Activated CD4-positive, alpha-beta T cell treated with anti-CD3 and anti-CD28 coated beads for 36 hours (primary cell): ENCODE data around the gene DTX4. TPM values are rescaled to one million over a fixed set of nuclear protein-coding genes. Genes with fewer than 3 reads are reported as not detected.

Experiments
- ATAC-seq: fragments of 200-7000 bp; cut with Tn5 transposase; one replicate; pipeline ENCODE4 v1.10.0; 2021; ENCODE audit warnings: mild to moderate bottlenecking, moderate library complexity
- CTCF ChIA-PET: fragments of 350-600 bp; sonication (Branson Sonifier 250); formaldehyde crosslinking; loops from one replicate; lab custom pipeline; 2021; ENCODE audit warnings: antibody characterized with exemption; lab: Charles Lee
- POLR2A ChIA-PET: fragments of 350-600 bp; sonication (Branson Sonifier 250); formaldehyde crosslinking; loops from one replicate; lab custom pipeline; 2021; ENCODE audit warnings: antibody characterized with exemption, inconsistent platforms; lab: Charles Lee
- DNase-seq: peaks from one replicate; pipeline ENCODE4 v3.0.0-alpha.2; 2020
- H3K27ac Mint-ChIP-seq: one replicate; pipeline ENCODE4 v1.8.0; 2021; ENCODE audit warnings: mixed read lengths
- H3K27me3 Mint-ChIP-seq: one replicate; pipeline ENCODE4 v1.8.0; 2021; ENCODE audit warnings: mixed read lengths
- H3K36me3 Mint-ChIP-seq: one replicate; pipeline ENCODE4 v1.8.0; 2021; ENCODE audit warnings: low read depth, mixed read lengths
- H3K4me1 Mint-ChIP-seq: one replicate; pipeline ENCODE4 v1.8.0; 2021; ENCODE audit warnings: mixed read lengths
- H3K4me3 Mint-ChIP-seq: one replicate; pipeline ENCODE4 v1.8.0; 2021; ENCODE audit warnings: mild to moderate bottlenecking, moderate library complexity, mixed read lengths
- H3K9me3 Mint-ChIP-seq: one replicate; pipeline ENCODE4 v1.8.0; 2021; ENCODE audit warnings: low read depth, mixed read lengths
- intact Hi-C, 2 experiments: fragments of 100-400 bp; cut with DNase I in 1 of 2; cut with micrococcal nuclease in 1 of 2; formaldehyde crosslinking; loops; one replicate each; pipeline versions ENCODE4 v1.14.2 to v1.15.1; 2022 to 2024; cut with DNase I, micrococcal nuclease
- total RNA-seq, 2 experiments: library from RNA; stranded (reverse); gene quantifications; one replicate each; pipeline ENCODE4 v1.2.3, GENCODE V29; 2021

The DTX4 gene
- total RNA-seq, 2 experiments from 2014 or later = 0.07 to 0.11 TPM

DNA sequence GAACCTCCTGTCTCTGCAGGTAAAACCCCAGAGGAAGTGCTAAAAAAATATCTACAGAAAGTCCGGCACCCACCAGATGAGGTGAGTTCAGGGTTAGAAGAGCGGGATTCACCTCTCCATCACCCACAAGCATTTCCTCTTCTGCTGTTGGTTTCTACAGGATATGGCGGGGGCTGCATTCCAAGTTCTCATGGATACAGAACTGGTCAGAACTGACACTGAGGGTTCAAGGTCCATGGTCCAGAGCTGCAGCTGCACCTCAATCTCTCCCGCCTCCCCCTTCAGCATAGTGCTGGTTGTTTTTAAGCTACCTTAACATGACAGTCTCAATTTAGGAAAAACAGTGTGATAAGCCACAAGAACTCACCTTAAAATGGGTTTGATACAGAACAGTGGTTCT, 19.2 kb downstream of the DTX4 start:
- no peak for ATAC-seq
- H3K36me3 Mint-ChIP-seq = peaks cover 2% of the 10 kb centered on the region
- no peaks in the 10 kb centered on the region for H3K27me3 Mint-ChIP-seq
- H3K4me3 Mint-ChIP-seq = no peak overlapping the region
- intact Hi-C loops = no loop called here
- no peaks in the 10 kb centered on the region for H3K4me1 Mint-ChIP-seq
- ChIA-PET CTCF (interaction anchor here (3.3 kb wide), 1 partner anchor 19 kb away, joined by 16 read pairs; the partner anchor contains the start of gene DTX4), POLR2A (no interaction called here)
- no peak overlapping the region for H3K27ac Mint-ChIP-seq
- no peak for DNase-seq
- no peaks in the 10 kb centered on the region for H3K9me3 Mint-ChIP-seq

DNA sequence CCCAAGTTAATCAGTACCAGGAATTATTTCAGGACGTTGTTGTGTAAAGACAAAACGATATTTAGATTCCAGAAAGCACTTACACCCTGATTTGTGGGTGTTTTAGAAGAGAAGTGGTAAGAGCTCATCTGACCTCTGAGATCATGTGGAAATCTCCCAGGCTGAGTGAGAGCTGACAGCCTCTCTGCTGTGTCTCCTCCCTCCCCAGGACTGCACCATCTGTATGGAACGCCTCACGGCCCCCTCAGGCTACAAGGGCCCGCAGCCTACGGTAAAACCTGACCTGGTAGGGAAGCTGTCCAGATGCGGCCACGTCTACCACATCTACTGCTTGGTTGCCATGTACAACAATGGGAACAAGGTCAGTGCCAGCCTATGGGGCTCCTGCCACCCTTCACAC, 20.0 kb downstream of the DTX4 start:
- Mint-ChIP-seq H3K4me1 (no peaks in the 10 kb centered on the region), H3K9me3 (no peaks in the 10 kb centered on the region), H3K27ac (no peak overlapping the region), H3K4me3 (no peak overlapping the region), H3K36me3 (peaks cover 2% of the 10 kb centered on the region), H3K27me3 (no peaks in the 10 kb centered on the region)
- ATAC-seq (no peak), DNase-seq (no peak)
- POLR2A ChIA-PET = no interaction called here
- intact Hi-C loops = no loop called here
- CTCF ChIA-PET = interaction anchor here (1.5 to 3.3 kb wide), 2 partner anchors 20 to 34 kb away, joined by 6 to 16 read pairs; partner anchors contain the start of gene DTX4

- no peak for DNase-seq
- Mint-ChIP-seq H3K36me3 (peaks cover 2% of the 10 kb centered on the region), H3K4me1 (no peaks in the 10 kb centered on the region), H3K27me3 (no peaks in the 10 kb centered on the region), H3K27ac (no peak overlapping the region), H3K4me3 (no peak overlapping the region), H3K9me3 (no peaks in the 10 kb centered on the region)
- intact Hi-C loops = no loop called here
- ChIA-PET POLR2A (no interaction called here), CTCF (interaction anchor here (0.7 to 3.3 kb wide), 3 partner anchors 20 to 1834 kb away, joined by 3 to 16 read pairs (median 6); partner anchors contain the start of gene DTX4)
- no peak for ATAC-seq
Measured at GRCh38 chr11:59192446-59193020, 20.6 kb downstream of the DTX4 start.

GRCh38 chr11:59193587-59194130, 21.7 kb downstream of the DTX4 start:
- Mint-ChIP-seq H3K9me3 (no peaks in the 10 kb centered on the region), H3K36me3 (peaks cover under 1% of the 10 kb centered on the region), H3K4me1 (no peaks in the 10 kb centered on the region), H3K27me3 (no peaks in the 10 kb centered on the region), H3K27ac (no peak overlapping the region), H3K4me3 (no peak overlapping the region)
- ChIA-PET POLR2A (interaction anchor here (0.6 kb wide), 1 partner anchor 50 kb away, joined by 4 read pairs; no protein-coding TSS in a partner anchor), CTCF (interaction anchor here (0.7 to 3.9 kb wide), 6 partner anchors 8 to 98 kb away, joined by 3 to 24 read pairs (median 4); partner anchors contain the start of gene DTX4)
- ATAC-seq = no peak
- intact Hi-C loops = no loop called here
- DNase-seq = no peak

DNA sequence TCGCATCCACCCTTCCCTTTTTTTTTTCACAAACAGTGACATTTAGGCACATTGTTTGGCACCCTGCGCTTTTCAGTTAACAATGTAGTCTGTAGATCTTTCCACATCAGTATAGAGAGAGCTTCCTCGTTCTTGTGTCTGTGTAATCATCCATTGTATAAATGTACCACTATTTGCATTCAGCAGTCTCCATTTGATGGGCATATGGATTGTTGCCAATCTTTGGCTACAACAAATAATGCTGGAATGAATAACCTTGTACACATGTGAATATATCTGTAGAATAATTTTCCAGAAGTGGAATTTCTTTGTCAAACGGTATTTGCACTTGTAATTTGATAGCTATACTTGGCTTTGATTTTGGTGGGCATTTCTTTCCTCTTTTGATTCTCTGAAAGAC, 23.7 kb downstream of the DTX4 start:
- POLR2A ChIA-PET = no interaction called here
- no peaks in the 10 kb centered on the region for H3K36me3 Mint-ChIP-seq
- H3K27me3 Mint-ChIP-seq = no peaks in the 10 kb centered on the region
- no peak for DNase-seq
- no peaks in the 10 kb centered on the region for H3K9me3 Mint-ChIP-seq
- CTCF ChIA-PET = interaction anchor here (3.9 kb wide), 1 partner anchor 10 kb away, joined by 24 read pairs; no protein-coding TSS in a partner anchor
- intact Hi-C loops = no loop called here
- no peak for ATAC-seq
- no peak overlapping the region for H3K27ac Mint-ChIP-seq
- H3K4me1 Mint-ChIP-seq = peaks cover 13% of the 10 kb centered on the region
- H3K4me3 Mint-ChIP-seq = no peak overlapping the region

- no peaks in the 10 kb centered on the region for H3K9me3 Mint-ChIP-seq
- DNase-seq (no peak), ATAC-seq (no peak)
- H3K4me1 Mint-ChIP-seq = peaks cover 16% of the 10 kb centered on the region
- intact Hi-C loops = no loop called here
- ChIA-PET CTCF (interaction anchor here (3.9 kb wide), 1 partner anchor 11 kb away, joined by 24 read pairs; no protein-coding TSS in a partner anchor), POLR2A (no interaction called here)
- H3K4me3 Mint-ChIP-seq = no peak overlapping the region
- H3K27me3 Mint-ChIP-seq = peaks cover 1% of the 10 kb centered on the region
- H3K27ac Mint-ChIP-seq = no peak overlapping the region
- peaks cover under 1% of the 10 kb centered on the region for H3K36me3 Mint-ChIP-seq
Measured at GRCh38 chr11:59196777-59197176, 24.8 kb downstream of the DTX4 start.

- Mint-ChIP-seq H3K4me3 (no peak overlapping the region), H3K27me3 (peaks cover 2% of the 10 kb centered on the region), H3K4me1 (peaks cover 16% of the 10 kb centered on the region), H3K36me3 (peaks cover 1% of the 10 kb centered on the region), H3K9me3 (no peaks in the 10 kb centered on the region), H3K27ac (no peak overlapping the region)
- intact Hi-C loops = no loop called here
- ChIA-PET CTCF (interaction anchor here (0.9 to 3.1 kb wide), 3 partner anchors 12 to 27 kb away, joined by 3 to 28 read pairs (median 13); no protein-coding TSS in a partner anchor), POLR2A (no interaction called here)
- no peak for ATAC-seq
- DNase-seq = no peak
Measured at GRCh38 chr11:59197991-59198390, 26.1 kb downstream of the DTX4 start.

- Mint-ChIP-seq H3K36me3 (peaks cover 1% of the 10 kb centered on the region), H3K4me1 (peaks cover 16% of the 10 kb centered on the region), H3K4me3 (no peak overlapping the region), H3K9me3 (no peaks in the 10 kb centered on the region), H3K27me3 (peaks cover 2% of the 10 kb centered on the region), H3K27ac (no peak overlapping the region)
- POLR2A ChIA-PET = no interaction called here
- no peak for ATAC-seq
- no peak for DNase-seq
- CTCF ChIA-PET = interaction anchor here (0.9 to 3.1 kb wide), 4 partner anchors 12 to 41 kb away, joined by 3 to 28 read pairs (median 8); no protein-coding TSS in a partner anchor
- intact Hi-C loops = no loop called here
Measured at GRCh38 chr11:59198726-59199125, 26.8 kb downstream of the DTX4 start.

GRCh38 chr11:59199546-59200422, 27.9 kb downstream of the DTX4 start:
- Mint-ChIP-seq H3K9me3 (no peaks in the 10 kb centered on the region), H3K36me3 (peaks cover 1% of the 10 kb centered on the region), H3K27ac (no peak overlapping the region), H3K4me1 (peaks cover 16% of the 10 kb centered on the region), H3K27me3 (peaks cover 2% of the 10 kb centered on the region), H3K4me3 (no peak overlapping the region)
- intact Hi-C loops = no loop called here
- ATAC-seq = peak; percentile 83
- ChIA-PET CTCF (interaction anchor here (0.7 to 6.3 kb wide), 8 partner anchors 13 to 602 kb away, joined by 3 to 48 read pairs (median 3); partner anchors contain the start of gene DTX4), POLR2A (no interaction called here)
- peak; percentile 61 for DNase-seq

DNA sequence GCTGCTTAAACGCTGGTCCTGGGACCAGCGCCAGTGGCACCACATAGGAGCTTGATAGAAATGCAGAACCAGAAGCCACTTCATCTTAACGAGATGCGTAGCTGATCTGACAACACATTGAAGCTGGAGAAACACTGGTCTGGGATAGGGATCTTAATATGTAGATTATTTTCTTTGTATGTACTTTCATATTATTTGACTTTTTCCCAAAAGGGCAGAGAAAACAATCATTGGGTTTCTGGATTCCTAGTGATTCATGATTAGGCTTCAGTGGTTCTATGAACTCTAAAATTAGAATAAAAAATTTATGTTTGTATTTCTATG, 28.5 kb downstream of the DTX4 start:
- Mint-ChIP-seq H3K4me1 (peaks cover 16% of the 10 kb centered on the region), H3K9me3 (no peaks in the 10 kb centered on the region)

GRCh38 chr11:59201353-59201752, 29.4 kb downstream of the DTX4 start:
- intact Hi-C loops = no loop called here
- H3K27me3 Mint-ChIP-seq = peaks cover 2% of the 10 kb centered on the region
- POLR2A ChIA-PET = no interaction called here
- H3K4me3 Mint-ChIP-seq = no peak overlapping the region
- peaks cover 1% of the 10 kb centered on the region for H3K36me3 Mint-ChIP-seq
- H3K4me1 Mint-ChIP-seq = peaks cover 16% of the 10 kb centered on the region
- CTCF ChIA-PET = interaction anchor here (1.1 to 6.3 kb wide), 7 partner anchors 15 to 108 kb away, joined by 3 to 48 read pairs (median 3); partner anchors contain the start of gene DTX4
- no peaks in the 10 kb centered on the region for H3K9me3 Mint-ChIP-seq
- no peak for DNase-seq
- H3K27ac Mint-ChIP-seq = no peak overlapping the region
- ATAC-seq = no peak

More for the DNA sequence above, 28.5 kb downstream of the DTX4 start:
- no peak for DNase-seq
- H3K36me3 Mint-ChIP-seq = peaks cover 1% of the 10 kb centered on the region
- H3K4me3 Mint-ChIP-seq = no peak overlapping the region
- POLR2A ChIA-PET = no interaction called here
- H3K27me3 Mint-ChIP-seq = peaks cover 2% of the 10 kb centered on the region
- H3K27ac Mint-ChIP-seq = no peak overlapping the region
- intact Hi-C loops = no loop called here
- peak; percentile 52 for ATAC-seq
- CTCF ChIA-PET = interaction anchor here (0.6 to 6.3 kb wide), 6 partner anchors 17 to 603 kb away, joined by 3 to 48 read pairs (median 3); partner anchors contain the start of gene DTX4
